ENCODE data around the gene DSC2.
"Not testable (repeated sequence)": the region's sequence is repeated elsewhere in the genome, so short reads cannot be mapped to it uniquely, and the experiment has no call there.

DSC2 gene
- 0 to 0.15 (median 0.10) reads per million in 4 donors for total RNA-seq

DNA sequence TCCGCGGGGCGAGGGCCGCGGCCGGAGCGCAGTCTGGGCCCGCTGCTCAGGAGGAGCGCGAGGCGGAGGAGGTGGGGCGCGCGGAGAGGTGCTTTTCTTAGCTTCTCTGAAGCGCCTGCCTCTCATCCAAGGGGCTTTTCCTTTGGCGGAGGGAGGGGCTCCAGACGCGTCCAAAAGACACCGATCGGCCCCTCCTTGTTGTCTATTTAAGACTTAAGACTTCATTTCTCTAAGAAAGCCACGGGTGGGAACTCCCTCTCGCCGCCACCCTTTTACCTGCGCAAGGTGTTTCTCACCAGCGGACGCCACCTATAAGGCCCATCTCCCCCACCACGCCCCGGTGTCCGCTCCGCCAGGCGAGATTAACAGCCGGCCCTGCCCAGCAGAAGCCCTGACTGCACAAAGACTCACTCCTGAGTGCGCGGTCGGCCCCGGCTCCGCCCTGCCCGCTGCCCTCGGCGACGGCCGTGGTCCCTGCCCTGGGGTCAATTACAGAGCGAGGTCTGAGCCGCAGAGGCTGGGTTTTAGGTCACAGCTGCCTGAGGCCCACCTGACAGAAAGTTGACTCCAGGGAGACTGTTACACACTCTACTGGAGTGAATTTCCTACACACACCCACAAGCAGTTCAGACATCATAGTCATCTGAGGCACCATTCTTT lies at the start of gene DSC2:
Gene DSC2 (minus strand): TSS at position 397 of the 660 bp plus-strand sequence. CDS start 450 bp downstream, outside the sequence.
- DNase-seq: no peak

GRCh38 chr18:31149351-31149750 lies 47.1 kb upstream of the DSC2 start:
- no peak for DNase-seq

- DNase-seq: no peak
These were observed 46.4 kb upstream of the DSC2 start for GRCh38 chr18:31148600-31148999.

DNA sequence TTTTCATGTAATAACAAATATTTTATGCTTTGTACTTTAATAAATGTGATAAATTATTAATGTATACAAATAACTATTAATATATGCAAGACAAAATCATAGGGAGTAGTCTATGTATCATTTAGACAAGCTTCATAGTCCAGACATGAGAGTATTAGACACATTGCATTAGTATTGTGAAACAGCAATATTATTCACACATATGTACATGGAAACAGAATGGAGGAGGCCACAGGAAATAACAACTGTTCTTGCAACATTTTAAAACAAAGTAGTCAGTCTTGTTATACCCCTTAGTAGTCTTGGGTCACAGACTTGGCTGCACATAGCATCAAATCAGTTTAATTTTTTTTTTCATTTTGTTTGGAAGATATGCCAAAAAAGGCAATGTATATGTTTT lies 44.6 kb upstream of the DSC2 start:
- no peak for DNase-seq

GRCh38 chr18:31143025-31143424 lies 40.8 kb upstream of the DSC2 start:
- DNase-seq: no peak

DNA sequence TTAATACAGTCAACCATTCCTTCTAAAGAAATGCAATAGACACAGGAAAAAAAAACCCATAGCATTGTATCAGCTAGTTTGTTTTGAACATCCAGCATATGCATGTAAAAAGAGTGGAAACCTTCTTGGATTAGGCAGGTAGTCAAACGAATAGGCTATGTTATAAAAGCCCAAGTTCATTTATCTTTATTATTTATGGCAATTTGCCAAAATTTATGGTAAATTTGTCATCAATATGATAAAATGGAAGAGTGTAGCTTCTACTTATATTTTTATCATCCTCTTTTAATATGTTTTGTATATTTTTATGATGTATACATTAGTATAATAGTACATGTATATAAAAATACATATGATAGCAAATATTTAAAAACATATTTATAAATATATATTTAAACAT lies 36.5 kb upstream of the DSC2 start:
- no peak for DNase-seq

GRCh38 chr18:31134988-31135529 lies 32.8 kb upstream of the DSC2 start:
- DNase-seq: no peak

- no peak for DNase-seq
These were observed 27.3 kb upstream of the DSC2 start for GRCh38 chr18:31129398-31130115.

DNA sequence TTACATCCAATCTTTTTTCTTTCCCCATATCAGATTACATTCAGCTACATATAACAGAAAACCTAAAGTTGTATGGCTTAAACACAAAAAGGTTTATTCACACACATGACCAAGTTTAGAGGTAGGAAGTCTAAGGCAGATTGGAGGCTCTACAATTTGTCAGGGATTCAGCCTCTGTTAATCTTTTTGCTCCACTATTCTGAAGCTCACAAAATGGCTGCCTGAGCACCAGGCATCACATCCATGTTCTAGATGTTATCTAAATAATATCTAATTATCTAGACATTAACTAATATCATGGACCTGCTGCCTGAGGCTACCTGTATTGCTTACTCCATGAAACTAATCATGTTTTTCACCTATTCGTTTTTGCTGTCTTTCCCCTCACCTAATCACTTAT lies 23.7 kb upstream of the DSC2 start:
- DNase-seq: no peak

DNA sequence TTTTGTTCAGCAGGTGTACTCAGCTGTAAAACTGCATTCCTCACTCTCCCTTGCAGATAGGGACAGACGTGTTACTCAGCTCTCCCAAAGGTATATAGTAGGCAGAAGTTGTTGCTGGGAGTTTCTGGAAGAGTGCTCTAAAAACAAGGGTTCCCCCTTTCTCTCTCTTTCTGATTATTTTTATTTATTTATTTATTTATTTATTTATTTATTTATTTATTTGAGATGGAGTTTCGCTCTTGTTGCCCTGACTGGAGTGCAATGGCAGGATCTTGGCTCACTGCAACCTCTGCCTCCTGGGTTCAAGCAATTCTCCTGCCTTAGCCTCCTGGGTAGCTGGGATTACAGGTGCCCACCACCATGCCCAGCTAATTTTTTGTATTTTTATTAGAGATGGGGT lies 20.9 kb upstream of the DSC2 start:
- DNase-seq: not testable (repeated sequence)

GRCh38 chr18:31120594-31120993 lies 18.4 kb upstream of the DSC2 start:
- DNase-seq: no peak

GRCh38 chr18:31116853-31117595 lies 14.8 kb upstream of the DSC2 start:
- no peak for DNase-seq

- no peak for DNase-seq
These were observed 10.6 kb upstream of the DSC2 start for GRCh38 chr18:31112804-31113203.

- no peak for DNase-seq
These were observed 3.5 kb upstream of the DSC2 start for GRCh38 chr18:31105733-31106132.

DNA sequence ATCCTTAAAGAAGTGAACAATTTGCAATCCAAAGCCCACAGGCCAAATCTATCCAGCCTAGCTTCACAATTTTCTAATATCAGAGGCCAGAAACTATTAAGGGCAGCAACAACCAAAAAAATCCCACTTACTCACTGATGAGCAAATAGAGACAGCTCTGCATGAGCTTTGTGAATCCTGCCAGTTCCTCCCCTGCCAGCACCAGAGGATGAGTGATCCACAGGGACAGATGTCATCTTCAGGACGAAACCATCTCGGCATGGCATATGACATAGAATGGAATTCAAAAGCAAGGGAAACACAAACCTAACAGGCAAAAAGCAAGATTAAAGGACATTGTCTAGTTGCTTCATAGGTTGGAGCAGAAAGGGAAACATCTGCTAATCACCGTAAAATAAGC lies 2.2 kb upstream of the DSC2 start:
- no peak for DNase-seq

GRCh38 chr18:31103423-31103822 lies 1.2 kb upstream of the DSC2 start:
- no peak for DNase-seq

DNA sequence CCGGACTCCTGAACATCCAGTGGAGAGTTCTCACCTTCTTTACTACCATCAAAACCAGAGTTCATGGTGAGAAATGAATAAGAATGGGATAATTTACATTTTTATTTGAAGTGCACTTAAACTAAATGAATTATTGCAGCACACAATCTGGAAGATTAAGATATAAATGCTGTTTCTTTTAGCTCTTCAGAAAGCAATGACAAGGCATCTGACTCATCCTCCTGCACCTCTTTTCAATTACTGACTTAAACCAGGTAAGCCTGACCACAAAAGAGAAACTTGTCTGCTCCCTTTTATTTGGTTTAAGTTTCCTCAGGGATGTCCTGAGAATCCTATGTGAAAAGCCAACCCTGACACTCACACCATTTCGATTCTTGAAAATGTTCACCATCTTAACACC lies 720 bp upstream of the DSC2 start:
- no peak for DNase-seq

DNA sequence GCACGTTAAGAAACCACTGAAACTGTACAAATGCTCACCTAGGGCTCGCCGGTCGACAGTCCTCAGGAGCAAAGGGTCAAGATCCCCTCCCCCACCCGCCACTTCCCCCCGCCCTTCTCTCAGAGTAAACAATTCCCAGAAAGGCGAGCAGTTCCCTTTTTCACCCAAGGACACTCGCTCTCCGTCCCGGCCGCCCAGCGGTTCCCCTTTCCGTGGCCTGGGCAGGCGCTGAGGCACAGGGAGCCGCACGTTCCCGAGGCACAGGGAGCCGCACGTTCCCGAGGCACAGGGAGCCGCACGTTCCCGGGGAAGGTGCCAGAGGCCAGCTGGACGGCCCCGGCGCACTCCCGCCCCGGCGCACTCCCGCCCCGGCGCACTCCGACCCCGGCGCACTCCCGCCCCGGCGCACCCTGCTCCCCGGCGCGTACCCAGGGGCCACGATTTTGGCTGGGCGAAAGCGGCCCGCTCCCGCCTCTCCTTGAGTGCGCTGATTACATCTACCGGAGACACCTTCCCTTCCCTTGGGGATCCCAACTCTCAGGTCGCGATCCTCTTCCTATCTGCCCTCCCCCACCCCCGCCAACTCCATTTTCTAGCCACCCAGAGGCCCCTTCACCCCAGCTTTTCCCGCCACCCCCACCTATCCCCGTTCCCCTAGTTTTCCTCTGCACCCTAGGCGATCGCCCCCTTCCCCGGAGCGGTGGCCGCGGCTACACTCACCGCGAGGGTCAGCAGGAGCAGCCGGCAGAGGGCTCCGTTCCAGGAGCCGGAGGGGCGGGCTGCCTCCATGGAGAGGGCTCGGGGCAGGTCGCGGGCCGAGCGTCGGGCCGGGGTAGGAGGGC lies 817 bp downstream of the DSC2 start:
- no peak for DNase-seq

DNA sequence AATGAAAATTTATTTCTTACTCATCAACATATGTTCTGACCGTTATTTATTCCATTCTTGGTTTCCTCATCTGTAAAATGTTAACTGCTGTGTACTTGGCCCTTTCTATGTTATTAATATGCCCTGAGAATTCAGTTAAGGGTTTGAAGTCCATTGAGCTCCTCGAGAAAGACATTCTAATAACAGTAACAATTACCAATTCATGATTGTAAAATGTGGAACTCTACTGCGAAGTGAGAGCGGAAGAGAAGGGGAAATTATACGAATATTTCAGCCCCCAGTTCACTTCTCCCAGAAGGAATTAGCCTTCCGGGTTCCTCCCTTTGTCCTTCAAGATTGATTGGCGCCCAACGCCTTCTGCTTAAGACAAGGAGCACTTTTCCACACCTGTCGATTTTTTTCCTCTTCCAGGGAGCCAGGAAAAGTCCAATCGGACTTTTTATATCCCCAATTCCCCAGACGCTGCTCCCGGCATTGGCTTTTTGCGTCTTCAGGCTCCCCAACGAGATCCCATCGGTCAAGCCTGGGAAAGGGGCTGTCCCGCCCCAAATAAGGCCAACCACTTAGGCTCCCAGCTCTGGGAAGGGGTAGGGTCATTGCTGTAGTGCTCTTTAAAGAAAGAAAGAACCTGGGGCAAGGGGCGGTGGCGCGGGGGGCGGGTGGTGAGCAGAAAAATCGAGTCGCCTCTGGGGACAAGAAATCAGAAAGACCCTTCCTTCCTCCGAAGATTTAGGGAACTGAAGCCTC lies 1.6 kb downstream of the DSC2 start:
- DNase-seq: no peak

DNA sequence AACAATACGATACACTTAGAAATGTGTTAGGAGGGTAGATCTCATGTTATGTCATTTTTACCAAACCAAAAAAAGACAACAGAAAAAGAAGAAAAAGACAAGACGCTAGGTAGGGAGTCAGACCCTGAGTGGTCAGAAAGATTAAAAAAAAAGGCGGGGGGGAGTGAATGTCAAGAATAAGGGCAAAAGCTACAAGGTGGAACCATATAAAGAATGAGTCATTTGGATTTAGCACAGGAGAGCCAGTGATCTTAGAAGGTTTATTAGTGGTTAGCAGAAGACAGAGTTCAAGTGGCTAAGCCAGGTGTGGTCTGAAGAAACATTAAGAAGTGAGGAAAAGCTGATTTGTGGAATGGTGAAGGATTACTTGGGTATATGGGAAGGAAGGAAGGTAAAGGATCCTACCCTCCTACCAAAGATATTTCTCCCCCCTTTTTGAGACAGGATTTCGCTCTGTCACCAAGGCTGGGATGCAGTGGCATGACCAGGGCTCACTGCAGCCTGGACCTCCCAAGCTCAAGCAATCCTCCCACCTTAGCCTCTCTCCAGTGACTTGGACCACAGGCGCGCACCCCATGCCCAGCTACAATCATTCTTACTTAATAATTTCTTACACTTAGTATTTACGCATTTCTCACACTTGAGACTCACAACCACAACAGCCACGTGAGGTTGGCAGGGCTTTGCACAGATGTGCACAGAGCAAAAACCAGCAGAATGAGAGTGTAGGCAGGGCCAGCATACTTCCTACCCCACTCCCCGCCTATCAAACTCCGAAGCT lies 2.6 kb downstream of the DSC2 start:
- DNase-seq: no peak

GRCh38 chr18:31098878-31099277 lies 3.3 kb downstream of the DSC2 start:
- no peak for DNase-seq

Data from T-helper 1 cell (primary cell).